ENCODE results near the gene EPHB1. TPM values are rescaled to one million over a fixed set of nuclear protein-coding genes. Genes with fewer than 3 reads are reported as not detected.

EPHB1 gene
- polyA plus RNA-seq, 1 donor from 2014 or later: 18.7 TPM

DNA sequence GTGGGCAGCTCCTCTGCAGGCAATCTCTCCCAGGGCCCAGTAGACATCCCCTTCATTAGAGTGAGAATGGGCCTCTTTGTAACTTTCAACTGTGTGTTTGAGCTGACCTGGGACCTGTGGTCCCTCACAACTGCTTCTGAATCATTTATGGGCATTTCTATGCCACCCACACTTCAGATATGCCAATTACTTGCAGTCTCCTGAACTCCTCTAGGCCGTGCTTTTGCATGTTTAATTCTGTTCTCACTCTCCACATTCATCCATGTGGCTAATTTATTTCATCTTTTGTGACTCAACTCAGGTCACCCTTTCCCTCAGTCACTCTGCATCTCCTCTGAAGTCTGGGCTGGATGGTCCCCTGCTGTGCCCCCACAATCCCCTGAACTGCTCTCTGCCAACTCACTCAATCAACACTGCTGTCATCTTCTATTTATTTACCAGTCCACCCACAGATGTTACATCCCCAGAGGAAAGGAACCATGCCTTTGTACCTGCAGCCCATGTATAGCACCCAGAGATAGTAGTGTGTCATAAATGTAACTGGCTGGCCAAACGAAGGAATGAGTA, 364.7 kb downstream of the EPHB1 start:
- Histone ChIP-seq H3K4me2 (ENCODE audit: low read length) (no peak overlapping the region), H3K9me3 (ENCODE audit: low read length) (no peaks in the 10 kb centered on the region), H2AFZ (ENCODE audit: low read depth, low read length) (no peak overlapping the region), H3K79me2 (replicated peaks; ENCODE audit: insufficient read depth, low read length) (no peaks in the 10 kb centered on the region), H3F3A (ENCODE audit: insufficient read depth, low read length, poor library complexity, severe bottlenecking) (no peaks in the 10 kb centered on the region), H3K9ac (ENCODE audit: low read length) (no peak overlapping the region), H3K9me2 (ENCODE audit: insufficient read depth, low read length) (no peaks in the 10 kb centered on the region), H3K4me3 (ENCODE audit: low read length) (no peak overlapping the region), H4K20me1 (ENCODE audit: insufficient read depth) (no peaks in the 10 kb centered on the region), H3K27ac (ENCODE audit: low read length) (no peak overlapping the region), H3K27me3 (ENCODE audit: insufficient read depth, low read depth, low read length) (no peaks in the 10 kb centered on the region), H3K36me3 (ENCODE audit: insufficient read depth, low read length) (no peaks in the 10 kb centered on the region)
- TF ChIP-seq SMC3 (conservative IDR thresholded peaks at IDR 0.05; ENCODE audit: poor library complexity): no peak
- TF ChIP-seq RAD21 (conservative IDR thresholded peaks at IDR 0.05): no peak
- TF ChIP-seq POLR2AphosphoS5 (IDR thresholded peaks at IDR 0.05): no peak
- TF ChIP-seq, protein P1, sequence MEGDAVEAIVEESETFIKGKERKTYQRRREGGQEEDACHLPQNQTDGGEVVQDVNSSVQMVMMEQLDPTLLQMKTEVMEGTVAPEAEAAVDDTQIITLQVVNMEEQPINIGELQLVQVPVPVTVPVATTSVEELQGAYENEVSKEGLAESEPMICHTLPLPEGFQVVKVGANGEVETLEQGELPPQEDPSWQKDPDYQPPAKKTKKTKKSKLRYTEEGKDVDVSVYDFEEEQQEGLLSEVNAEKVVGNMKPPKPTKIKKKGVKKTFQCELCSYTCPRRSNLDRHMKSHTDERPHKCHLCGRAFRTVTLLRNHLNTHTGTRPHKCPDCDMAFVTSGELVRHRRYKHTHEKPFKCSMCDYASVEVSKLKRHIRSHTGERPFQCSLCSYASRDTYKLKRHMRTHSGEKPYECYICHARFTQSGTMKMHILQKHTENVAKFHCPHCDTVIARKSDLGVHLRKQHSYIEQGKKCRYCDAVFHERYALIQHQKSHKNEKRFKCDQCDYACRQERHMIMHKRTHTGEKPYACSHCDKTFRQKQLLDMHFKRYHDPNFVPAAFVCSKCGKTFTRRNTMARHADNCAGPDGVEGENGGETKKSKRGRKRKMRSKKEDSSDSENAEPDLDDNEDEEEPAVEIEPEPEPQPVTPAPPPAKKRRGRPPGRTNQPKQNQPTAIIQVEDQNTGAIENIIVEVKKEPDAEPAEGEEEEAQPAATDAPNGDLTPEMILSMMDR (IDR thresholded peaks at IDR 0.05; ENCODE audit: poor library complexity, severe bottlenecking): no peak
- no peak for TF ChIP-seq EP300 (conservative IDR thresholded peaks at IDR 0.05; ENCODE audit: poor library complexity, severe bottlenecking)
- no peak for TF ChIP-seq MXI1 (conservative IDR thresholded peaks at IDR 0.05; ENCODE audit: poor library complexity, severe bottlenecking)
- TF ChIP-seq TAF1 (IDR thresholded peaks at IDR 0.05; ENCODE audit: low read depth): no peak
- TF ChIP-seq, protein P2, sequence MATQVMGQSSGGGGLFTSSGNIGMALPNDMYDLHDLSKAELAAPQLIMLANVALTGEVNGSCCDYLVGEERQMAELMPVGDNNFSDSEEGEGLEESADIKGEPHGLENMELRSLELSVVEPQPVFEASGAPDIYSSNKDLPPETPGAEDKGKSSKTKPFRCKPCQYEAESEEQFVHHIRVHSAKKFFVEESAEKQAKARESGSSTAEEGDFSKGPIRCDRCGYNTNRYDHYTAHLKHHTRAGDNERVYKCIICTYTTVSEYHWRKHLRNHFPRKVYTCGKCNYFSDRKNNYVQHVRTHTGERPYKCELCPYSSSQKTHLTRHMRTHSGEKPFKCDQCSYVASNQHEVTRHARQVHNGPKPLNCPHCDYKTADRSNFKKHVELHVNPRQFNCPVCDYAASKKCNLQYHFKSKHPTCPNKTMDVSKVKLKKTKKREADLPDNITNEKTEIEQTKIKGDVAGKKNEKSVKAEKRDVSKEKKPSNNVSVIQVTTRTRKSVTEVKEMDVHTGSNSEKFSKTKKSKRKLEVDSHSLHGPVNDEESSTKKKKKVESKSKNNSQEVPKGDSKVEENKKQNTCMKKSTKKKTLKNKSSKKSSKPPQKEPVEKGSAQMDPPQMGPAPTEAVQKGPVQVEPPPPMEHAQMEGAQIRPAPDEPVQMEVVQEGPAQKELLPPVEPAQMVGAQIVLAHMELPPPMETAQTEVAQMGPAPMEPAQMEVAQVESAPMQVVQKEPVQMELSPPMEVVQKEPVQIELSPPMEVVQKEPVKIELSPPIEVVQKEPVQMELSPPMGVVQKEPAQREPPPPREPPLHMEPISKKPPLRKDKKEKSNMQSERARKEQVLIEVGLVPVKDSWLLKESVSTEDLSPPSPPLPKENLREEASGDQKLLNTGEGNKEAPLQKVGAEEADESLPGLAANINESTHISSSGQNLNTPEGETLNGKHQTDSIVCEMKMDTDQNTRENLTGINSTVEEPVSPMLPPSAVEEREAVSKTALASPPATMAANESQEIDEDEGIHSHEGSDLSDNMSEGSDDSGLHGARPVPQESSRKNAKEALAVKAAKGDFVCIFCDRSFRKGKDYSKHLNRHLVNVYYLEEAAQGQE (IDR thresholded peaks at IDR 0.05; ENCODE audit: borderline replicate concordance): no peak

DNA sequence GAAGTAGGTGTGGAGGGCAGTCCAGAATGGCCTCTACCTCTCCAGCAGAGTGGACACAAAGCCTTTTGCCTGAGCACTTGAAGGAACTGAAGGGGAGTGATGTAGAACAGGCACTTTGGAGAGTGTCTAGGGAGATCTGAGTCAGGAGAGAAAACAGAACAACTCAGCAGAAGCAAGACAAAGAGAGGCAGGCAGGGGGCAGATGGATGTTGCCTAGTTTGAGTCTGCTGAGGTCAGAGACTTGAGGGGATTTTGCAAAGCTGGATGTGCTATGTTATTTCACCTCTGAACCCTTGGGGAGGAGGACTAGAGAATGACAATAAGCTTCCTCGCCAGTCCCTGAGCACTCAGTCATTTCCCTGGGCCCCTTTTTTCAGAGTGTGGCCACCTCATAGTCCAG, 366.4 kb downstream of the EPHB1 start:
- Histone ChIP-seq H3K27ac (ENCODE audit: low read length) (no peak overlapping the region), H4K20me1 (ENCODE audit: insufficient read depth) (no peaks in the 10 kb centered on the region), H3K9me2 (ENCODE audit: insufficient read depth, low read length) (no peaks in the 10 kb centered on the region), H3K4me2 (ENCODE audit: low read length) (no peak overlapping the region), H3K79me2 (replicated peaks; ENCODE audit: insufficient read depth, low read length) (no peaks in the 10 kb centered on the region), H3K4me3 (ENCODE audit: low read length) (no peak overlapping the region), H3F3A (ENCODE audit: insufficient read depth, low read length, poor library complexity, severe bottlenecking) (no peaks in the 10 kb centered on the region), H3K36me3 (ENCODE audit: insufficient read depth, low read length) (no peaks in the 10 kb centered on the region), H3K9me3 (ENCODE audit: low read length) (no peaks in the 10 kb centered on the region), H2AFZ (ENCODE audit: low read depth, low read length) (no peak overlapping the region), H3K9ac (ENCODE audit: low read length) (no peak overlapping the region), H3K27me3 (ENCODE audit: insufficient read depth, low read depth, low read length) (no peaks in the 10 kb centered on the region)
- TF ChIP-seq EZH2 (IDR thresholded peaks at IDR 0.05; ENCODE audit: borderline replicate concordance, insufficient read depth, low read length, poor library complexity, severe bottlenecking): no peak
- no peak for TF ChIP-seq EP300 (conservative IDR thresholded peaks at IDR 0.05; ENCODE audit: poor library complexity, severe bottlenecking)
- TF ChIP-seq SMC3 (conservative IDR thresholded peaks at IDR 0.05; ENCODE audit: poor library complexity): no peak
- TF ChIP-seq, protein P1 (IDR thresholded peaks at IDR 0.05; ENCODE audit: poor library complexity, severe bottlenecking): no peak
- TF ChIP-seq POLR2AphosphoS5 (IDR thresholded peaks at IDR 0.05): no peak
- TF ChIP-seq, protein P2 (IDR thresholded peaks at IDR 0.05; ENCODE audit: borderline replicate concordance): no peak
- no peak for TF ChIP-seq RAD21 (conservative IDR thresholded peaks at IDR 0.05)
- no peak for TF ChIP-seq MXI1 (conservative IDR thresholded peaks at IDR 0.05; ENCODE audit: poor library complexity, severe bottlenecking)
- no peak for TF ChIP-seq TAF1 (IDR thresholded peaks at IDR 0.05; ENCODE audit: low read depth)
